Vagina (tissue), 2 donors: ENCODE measurements around the gene GPER1.

Experiments used
- CTCF ChIP-seq, 3 experiments: fragments of 450-650 bp in 2 of 3; fragments of 200-600 bp in 1 of 3; sonication (generic) in 1 of 3; IDR thresholded peaks; one replicate each; pipeline ENCODE4 v1.5.1; 2017 to 2019; ENCODE audit warnings: antibody characterized with exemption in 3 of 3, mild to moderate bottlenecking in 2 of 3, moderate library complexity in 2 of 3
- POLR2A ChIP-seq, 2 donors: fragments of 450-650 bp; IDR thresholded peaks; one replicate each; pipeline ENCODE4 v1.6.1; 2017; ENCODE audit warnings: antibody characterized with exemption in 2 of 2, mild to moderate bottlenecking in 2 of 2, moderate library complexity in 2 of 2
- POLR2AphosphoS5 ChIP-seq, 2 donors: sonication (generic); formaldehyde crosslinking; IDR thresholded peaks; one replicate each; pipeline ENCODE4 v1.9.0; 2017; ENCODE audit warnings: antibody characterized with exemption in 2 of 2, mild to moderate bottlenecking in 2 of 2, low read depth in 1 of 2; ENCODE audit not compliant: insufficient read depth in 1 of 2

GRCh38 chr7:1090236-1090635 lies 2.3 kb downstream of the GPER1 start:
- TF ChIP-seq CTCF (IDR thresholded peaks at IDR 0.05) = no peak
- no peak for TF ChIP-seq POLR2A (IDR thresholded peaks at IDR 0.05)
- no peak for TF ChIP-seq POLR2AphosphoS5 (IDR thresholded peaks at IDR 0.05; ENCODE audit: insufficient read depth in 1 of 2, low read depth in 1 of 2)
